GM13976 (cell line): ENCODE measurements around the gene HLA-DQA1.

ENCODE experiments used
- DNase-seq: peaks from one replicate; pipeline ENCODE4 v3.0.0; 2012; ENCODE audit warnings: low spot score
- CTCF ChIP-seq: IDR thresholded peaks from 2 replicates; pipeline ENCODE4 v1.5.1; 2012; ENCODE audit warnings: borderline replicate concordance, mild to moderate bottlenecking; ENCODE audit not compliant: insufficient read depth; ENCODE audit errors: extremely low read depth, missing control alignments, control extremely low read depth
- in situ Hi-C: fragments of 300-500 bp; cut with MboI; formaldehyde crosslinking; loops from one replicate; pipeline ENCODE4 v1.12.0; 2022; ENCODE audit warnings: low sequenced_read_pairs, mixed read lengths, inconsistent platforms; ENCODE audit not compliant: unreplicated experiment

HLA-DQA1 gene

GRCh38 chr6:32617751-32618150, 19.5 kb upstream of the HLA-DQA1 start:
- no peak for TF ChIP-seq CTCF
- in situ Hi-C loops = no loop called here
- DNase-seq = no peak

GRCh38 chr6:32621372-32621771, 15.8 kb upstream of the HLA-DQA1 start:
- in situ Hi-C loops = no loop called here
- TF ChIP-seq CTCF = no peak
- DNase-seq = no peak

DNA sequence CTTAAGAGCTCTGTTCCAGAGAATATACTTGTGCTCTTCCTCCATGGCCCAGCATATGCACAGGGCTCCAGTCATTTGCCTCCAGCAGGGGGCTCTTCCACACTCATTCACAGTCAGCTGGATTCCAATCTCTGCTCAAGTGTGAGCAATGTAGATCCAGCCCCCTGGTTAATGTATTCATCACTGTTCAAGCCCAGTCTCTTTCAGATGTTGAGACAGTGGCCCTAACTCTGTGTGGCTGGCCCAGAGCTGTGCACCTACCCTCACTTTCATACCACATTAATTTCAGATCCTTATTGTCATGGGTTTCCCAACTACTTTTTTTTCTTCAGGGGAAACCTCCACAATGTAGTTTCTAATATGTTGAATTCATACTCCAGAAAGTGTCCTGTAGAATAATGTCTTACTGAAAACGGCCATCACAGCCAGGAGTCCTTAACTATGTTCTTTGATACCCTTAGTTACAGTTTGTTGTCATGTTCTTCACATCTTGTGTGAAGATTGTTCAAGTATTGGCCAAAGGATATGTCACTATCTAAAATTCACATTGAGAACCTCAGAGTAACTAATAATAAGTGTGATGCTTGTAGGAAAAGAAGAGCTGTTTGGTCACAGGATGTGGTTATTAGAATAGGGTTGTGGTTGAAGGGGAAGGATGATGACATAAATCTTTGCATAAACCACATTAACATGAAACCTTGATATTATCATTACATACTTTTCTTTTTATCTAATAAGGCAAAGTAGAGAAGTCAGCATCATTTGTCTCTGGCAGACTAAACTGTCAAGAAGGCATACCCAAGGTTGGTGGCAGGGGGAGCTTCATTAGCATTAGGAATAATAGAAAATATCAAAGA, 14.4 kb upstream of the HLA-DQA1 start:
- peak; percentile 48 for DNase-seq
- in situ Hi-C loops = no loop called here

GRCh38 chr6:32623693-32624092, 13.5 kb upstream of the HLA-DQA1 start:
- TF ChIP-seq CTCF = no peak
- in situ Hi-C loops = no loop called here
- DNase-seq = no peak

More for the DNA sequence above, 14.4 kb upstream of the HLA-DQA1 start:
- peak; percentile 44 for TF ChIP-seq CTCF

DNA sequence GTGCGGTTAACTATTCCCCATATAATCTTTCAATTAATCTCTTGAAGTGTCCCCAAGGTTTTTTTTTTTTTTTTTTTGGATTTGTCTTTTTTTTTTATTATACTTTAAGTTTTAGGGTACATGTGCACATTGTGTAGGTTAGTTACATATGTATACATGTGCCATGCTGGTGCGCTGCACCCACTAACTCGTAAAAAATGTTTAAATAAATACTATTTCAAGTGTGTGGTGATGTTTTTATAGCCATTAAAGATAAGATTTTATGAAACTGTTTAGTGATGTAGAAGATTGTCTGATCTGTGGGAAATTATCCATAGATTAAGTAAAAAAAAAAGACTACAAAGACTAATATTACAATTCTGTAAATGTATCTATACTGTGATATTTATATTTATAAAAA, 12.6 kb upstream of the HLA-DQA1 start:
- in situ Hi-C loops = no loop called here
- no peak for TF ChIP-seq CTCF
- DNase-seq = no peak

- in situ Hi-C loops = no loop called here
- TF ChIP-seq CTCF = no peak
- no peak for DNase-seq
Measured at GRCh38 chr6:32625137-32625536, 12.1 kb upstream of the HLA-DQA1 start.
